ENCODE results near the gene CCL11. TPM values are rescaled to one million over a fixed set of nuclear protein-coding genes. Genes with fewer than 3 reads are reported as not detected.

CCL11 gene
- total RNA-seq, 3 donors from 2014 or later (not counting 1 experiment from before 2014, with no cell fraction given), result not detected

- intact Hi-C loops (cut with micrococcal nuclease), result no loop called here
- Histone ChIP-seq H3K9me3 (ENCODE audit: control insufficient read depth, insufficient read depth, low read length) (no peaks in the 10 kb centered on the region), H3K27me3 (ENCODE audit: control insufficient read depth, insufficient read depth, low read length) (no peaks in the 10 kb centered on the region), H3K36me3 (ENCODE audit: control insufficient read depth, insufficient read depth, low read length) (no peaks in the 10 kb centered on the region), H3K4me1 (ENCODE audit: control insufficient read depth, insufficient read depth, low read length) (no peaks in the 10 kb centered on the region), H3K27ac (ENCODE audit: low read length) (no peak overlapping the region), H3K4me3 (ENCODE audit: low read length) (no peak overlapping the region)
- no peaks in the 10 kb centered on the region for H3K4me1 Mint-ChIP-seq
- DNase-seq (no peak), ATAC-seq (no peak)
- H3K27ac Mint-ChIP-seq, result no peak overlapping the region
- no peak overlapping the region for H3K4me3 Mint-ChIP-seq
- peaks cover 0 to 14% of the 10 kb centered on the region in 2 donors for H3K27me3 Mint-ChIP-seq (ENCODE audit: low read depth in 2 of 2)
- no peaks in the 10 kb centered on the region for H3K36me3 Mint-ChIP-seq
- no peak for TF ChIP-seq CTCF (IDR thresholded peaks at IDR 0.05)
- H3K9me3 Mint-ChIP-seq, result no peaks in the 10 kb centered on the region
Measured at GRCh38 chr17:34308371-34308770, 22.8 kb downstream of the CCL11 start.

GRCh38 chr17:34311291-34311690 lies 25.7 kb downstream of the CCL11 start:
- Mint-ChIP-seq H3K4me1 (no peaks in the 10 kb centered on the region), H3K36me3 (no peaks in the 10 kb centered on the region), H3K4me3 (no peak overlapping the region), H3K27me3 (ENCODE audit: low read depth in 2 of 2) (peaks cover 18 to 22% of the 10 kb centered on the region in 2 donors), H3K9me3 (no peaks in the 10 kb centered on the region), H3K27ac (no peak overlapping the region)
- Histone ChIP-seq H3K27ac (ENCODE audit: low read length) (no peak overlapping the region), H3K27me3 (ENCODE audit: control insufficient read depth, insufficient read depth, low read length) (no peaks in the 10 kb centered on the region), H3K4me1 (ENCODE audit: control insufficient read depth, insufficient read depth, low read length) (no peaks in the 10 kb centered on the region), H3K36me3 (ENCODE audit: control insufficient read depth, insufficient read depth, low read length) (no peaks in the 10 kb centered on the region), H3K4me3 (ENCODE audit: low read length) (no peak overlapping the region), H3K9me3 (ENCODE audit: control insufficient read depth, insufficient read depth, low read length) (no peaks in the 10 kb centered on the region)
- 88% methylated on average over 6 of the region's 7 CpGs for WGBS (ENCODE audit: insufficient coverage)
- no peak for DNase-seq
- no peak for ATAC-seq
- TF ChIP-seq CTCF (IDR thresholded peaks at IDR 0.05), result no peak
- intact Hi-C loops (cut with micrococcal nuclease), result no loop called here

DNA sequence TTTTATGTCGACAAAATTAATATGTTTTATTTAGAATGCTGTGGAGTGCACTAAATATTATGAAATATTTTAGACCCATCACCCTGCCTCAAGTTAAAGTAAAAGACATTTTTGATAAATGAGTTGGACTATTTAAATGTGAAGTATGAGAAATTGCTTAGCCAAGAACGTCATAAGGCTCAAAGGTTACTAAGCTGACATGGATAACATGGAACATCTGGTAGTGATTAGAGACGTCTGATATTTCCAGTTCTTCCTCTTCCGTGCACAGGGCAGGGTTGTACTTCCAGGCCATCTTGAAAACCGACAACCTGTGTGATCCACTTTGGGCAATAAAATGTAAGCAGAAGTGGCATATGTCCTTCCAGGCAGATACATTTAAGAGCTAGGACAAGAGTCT lies 26.5 kb downstream of the CCL11 start:
- no peak overlapping the region for H3K27ac Mint-ChIP-seq
- H3K27me3 Mint-ChIP-seq (ENCODE audit: low read depth in 2 of 2), result peaks cover 18 to 30% of the 10 kb centered on the region in 2 donors
- Histone ChIP-seq H3K9me3 (ENCODE audit: control insufficient read depth, insufficient read depth, low read length) (no peaks in the 10 kb centered on the region), H3K4me1 (ENCODE audit: control insufficient read depth, insufficient read depth, low read length) (no peaks in the 10 kb centered on the region), H3K36me3 (ENCODE audit: control insufficient read depth, insufficient read depth, low read length) (no peaks in the 10 kb centered on the region), H3K4me3 (ENCODE audit: low read length) (no peak overlapping the region), H3K27ac (ENCODE audit: low read length) (no peak overlapping the region), H3K27me3 (ENCODE audit: control insufficient read depth, insufficient read depth, low read length) (no peaks in the 10 kb centered on the region)
- TF ChIP-seq CTCF (IDR thresholded peaks at IDR 0.05), result no peak
- H3K4me1 Mint-ChIP-seq, result no peaks in the 10 kb centered on the region
- WGBS (ENCODE audit: insufficient coverage), result 80% methylated on average over 4 of the region's 5 CpGs
- H3K4me3 Mint-ChIP-seq, result no peak overlapping the region
- H3K36me3 Mint-ChIP-seq, result no peaks in the 10 kb centered on the region
- intact Hi-C loops (cut with micrococcal nuclease), result no loop called here
- DNase-seq (no peak), ATAC-seq (no peak)
- H3K9me3 Mint-ChIP-seq, result no peaks in the 10 kb centered on the region

GRCh38 chr17:34313164-34313563 lies 27.6 kb downstream of the CCL11 start:
- no peak overlapping the region for H3K4me3 ChIP-seq (ENCODE audit: low read length)
- ATAC-seq (no peak), DNase-seq (no peak)
- TF ChIP-seq CTCF (IDR thresholded peaks at IDR 0.05), result no peak
- no peaks in the 10 kb centered on the region for H3K36me3 ChIP-seq (ENCODE audit: control insufficient read depth, insufficient read depth, low read length)
- Mint-ChIP-seq H3K27ac (no peak overlapping the region), H3K9me3 (no peaks in the 10 kb centered on the region), H3K4me3 (no peak overlapping the region), H3K36me3 (no peaks in the 10 kb centered on the region), H3K4me1 (no peaks in the 10 kb centered on the region), H3K27me3 (ENCODE audit: low read depth in 2 of 2) (peaks cover 18 to 30% of the 10 kb centered on the region in 2 donors)
- H3K27me3 ChIP-seq (ENCODE audit: control insufficient read depth, insufficient read depth, low read length), result no peaks in the 10 kb centered on the region
- intact Hi-C loops (cut with micrococcal nuclease), result no loop called here
- H3K27ac ChIP-seq (ENCODE audit: low read length), result no peak overlapping the region
- WGBS (ENCODE audit: insufficient coverage), result 81% methylated on average over 4 of the region's 4 CpGs
- H3K4me1 ChIP-seq (ENCODE audit: control insufficient read depth, insufficient read depth, low read length), result no peaks in the 10 kb centered on the region
- no peaks in the 10 kb centered on the region for H3K9me3 ChIP-seq (ENCODE audit: control insufficient read depth, insufficient read depth, low read length)

All from natural killer cell (primary cell).